Smooth muscle cell (in vitro differentiated cells): ENCODE data around the gene DAZAP1. TPM values are rescaled to one million over a fixed set of nuclear protein-coding genes. Genes with fewer than 3 reads are reported as not detected.

Source experiments
- DNase-seq: peaks from one replicate; lab custom pipeline; 2025; ENCODE audit not compliant: unreplicated experiment; lab: John Stamatoyannopoulos, UW
- H2AFZ ChIP-seq: fragments of 200-600 bp; sonication (generic); 2 replicates; pipeline ENCODE4 v1.6.0; 2016; ENCODE audit warnings: antibody characterized with exemption, low read depth, mild to moderate bottlenecking
- H3F3A ChIP-seq: fragments of 200-600 bp; sonication (generic); 2 replicates; pipeline ENCODE4 v1.6.0; 2017; ENCODE audit warnings: antibody characterized with exemption, low read depth
- H3K27ac ChIP-seq: fragments of 200-600 bp; sonication (generic); 2 replicates; pipeline ENCODE4 v1.5.1; 2016; ENCODE audit warnings: low read depth, mild to moderate bottlenecking
- H3K27me3 ChIP-seq: fragments of 200-600 bp; sonication (generic); 2 replicates; pipeline ENCODE4 v1.6.1; 2016; ENCODE audit warnings: low read depth, mild to moderate bottlenecking
- H3K36me3 ChIP-seq: fragments of 200-600 bp; sonication (generic); 2 replicates; pipeline ENCODE4 v1.5.1; 2016; ENCODE audit warnings: low read depth
- H3K4me1 ChIP-seq: fragments of 200-600 bp; sonication (generic); 2 replicates; pipeline ENCODE4 v1.5.1; 2016; ENCODE audit warnings: low read depth
- H3K4me2 ChIP-seq: fragments of 200-600 bp; sonication (generic); 2 replicates; pipeline ENCODE4 v1.6.0; 2016; ENCODE audit warnings: mild to moderate bottlenecking
- H3K4me3 ChIP-seq: fragments of 200-600 bp; sonication (generic); 2 replicates; pipeline ENCODE4 v1.5.1; 2016; ENCODE audit warnings: mild to moderate bottlenecking
- H3K79me2 ChIP-seq: fragments of 200-600 bp; sonication (generic); 2 replicates; pipeline ENCODE4 v1.6.0; 2016; ENCODE audit warnings: low read depth, mild to moderate bottlenecking
- H3K9ac ChIP-seq: fragments of 200-600 bp; sonication (generic); 2 replicates; pipeline ENCODE4 v1.6.0; 2016; ENCODE audit warnings: low read depth
- H3K9me3 ChIP-seq: fragments of 200-600 bp; sonication (generic); replicated peaks from 2 replicates; pipeline ENCODE4 v1.5.1; 2016; ENCODE audit warnings: low read depth
- H4K20me1 ChIP-seq: fragments of 200-600 bp; sonication (generic); 2 replicates; pipeline ENCODE4 v1.6.0; 2016; ENCODE audit warnings: low read depth
- WGBS: methylation state at CpG from one replicate; pipeline ENCODE4 v1.1.7; 2016; ENCODE audit warnings: low lambda C conversion rate; 5-methylcytosine and 5-hydroxymethylcytosine counted together
- polyA plus RNA-seq: library from polyadenylated mRNA; unstranded; fragments of >200 nt; fragmentation: Nextera tagmentation; extraction: Ambion mirVana; gene quantifications from 2 replicates; pipeline ENCODE4 v1.2.1, GENCODE V29; 2016
- total RNA-seq: library from RNA; depleted of rRNA; stranded (reverse); fragments of >200 nt; gene quantifications from 2 replicates; pipeline ENCODE4 v1.2.3, GENCODE V29; 2014
- TF ChIP-seq, protein P1 (sequence below): fragments of 200-600 bp; sonication (generic); IDR thresholded peaks from 2 replicates; pipeline ENCODE4 v1.5.1; 2017; ENCODE audit warnings: borderline replicate concordance, mild to moderate bottlenecking, antibody characterized with exemption; ENCODE audit not compliant: insufficient read depth, poor library complexity, severe bottlenecking

DAZAP1 gene
- total and polyA plus RNA-seq, 2 experiments from 2014 or later, result 35.5 to 41.7 TPM

DNA sequence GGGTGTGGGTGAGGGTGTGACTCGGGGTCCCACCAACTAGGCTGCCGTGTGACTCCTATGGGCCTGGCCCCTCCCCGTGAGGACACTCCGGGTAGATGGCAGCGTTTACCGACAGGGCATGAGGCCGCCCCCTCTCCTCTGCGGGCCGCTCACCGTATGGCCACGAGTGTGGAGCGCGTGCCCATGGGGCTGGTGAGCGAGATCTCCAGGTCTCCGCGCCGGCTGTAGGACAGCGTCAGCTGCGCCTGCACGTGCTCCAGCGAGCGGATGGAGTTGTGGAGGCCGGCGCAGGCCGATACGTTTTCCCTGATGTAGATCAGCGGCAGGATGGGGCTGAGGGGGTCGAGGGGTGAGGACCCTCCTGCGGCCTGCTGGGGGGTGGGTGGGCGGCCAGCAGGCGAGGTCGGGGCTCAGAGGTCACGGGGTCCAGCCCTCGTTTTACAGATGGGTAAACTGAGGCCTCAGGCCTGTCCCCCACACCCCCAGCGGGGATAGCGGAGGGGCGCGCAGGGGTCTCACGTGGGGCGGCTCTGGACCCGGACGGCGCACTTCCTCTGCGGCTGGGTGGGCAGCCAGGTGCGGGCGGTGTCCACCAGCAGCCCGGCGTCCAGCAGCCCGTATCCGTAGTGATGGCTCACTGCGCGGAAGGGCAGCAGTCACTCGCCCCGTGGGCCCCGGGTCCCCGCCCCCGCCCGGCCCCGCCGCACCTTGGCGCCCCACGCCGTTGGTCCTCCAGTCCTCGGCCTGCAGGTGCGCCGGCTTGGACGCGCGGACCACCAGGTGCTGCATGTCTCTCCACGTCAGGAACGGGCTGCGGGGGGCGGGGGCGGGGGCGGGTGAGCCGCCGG lies 76.0 kb downstream of the DAZAP1 start:
- H3K9ac ChIP-seq, result no peak overlapping the region
- no peaks in the 10 kb centered on the region for H3K27me3 ChIP-seq
- H3K79me2 ChIP-seq, result peaks cover 5% of the 10 kb centered on the region
- H3K4me3 ChIP-seq, result no peak overlapping the region
- H2AFZ ChIP-seq, result no peak overlapping the region
- no peaks in the 10 kb centered on the region for H3K4me1 ChIP-seq
- TF ChIP-seq, protein P1, sequence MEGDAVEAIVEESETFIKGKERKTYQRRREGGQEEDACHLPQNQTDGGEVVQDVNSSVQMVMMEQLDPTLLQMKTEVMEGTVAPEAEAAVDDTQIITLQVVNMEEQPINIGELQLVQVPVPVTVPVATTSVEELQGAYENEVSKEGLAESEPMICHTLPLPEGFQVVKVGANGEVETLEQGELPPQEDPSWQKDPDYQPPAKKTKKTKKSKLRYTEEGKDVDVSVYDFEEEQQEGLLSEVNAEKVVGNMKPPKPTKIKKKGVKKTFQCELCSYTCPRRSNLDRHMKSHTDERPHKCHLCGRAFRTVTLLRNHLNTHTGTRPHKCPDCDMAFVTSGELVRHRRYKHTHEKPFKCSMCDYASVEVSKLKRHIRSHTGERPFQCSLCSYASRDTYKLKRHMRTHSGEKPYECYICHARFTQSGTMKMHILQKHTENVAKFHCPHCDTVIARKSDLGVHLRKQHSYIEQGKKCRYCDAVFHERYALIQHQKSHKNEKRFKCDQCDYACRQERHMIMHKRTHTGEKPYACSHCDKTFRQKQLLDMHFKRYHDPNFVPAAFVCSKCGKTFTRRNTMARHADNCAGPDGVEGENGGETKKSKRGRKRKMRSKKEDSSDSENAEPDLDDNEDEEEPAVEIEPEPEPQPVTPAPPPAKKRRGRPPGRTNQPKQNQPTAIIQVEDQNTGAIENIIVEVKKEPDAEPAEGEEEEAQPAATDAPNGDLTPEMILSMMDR, result no peak
- 92% methylated on average over 33 of the region's 77 CpGs for WGBS
- no peak overlapping the region for H3K27ac ChIP-seq
- H3K4me2 ChIP-seq, result no peak overlapping the region
- H3K9me3 ChIP-seq, result no peaks in the 10 kb centered on the region
- no peaks in the 10 kb centered on the region for H3K36me3 ChIP-seq
- peaks cover 3% of the 10 kb centered on the region for H4K20me1 ChIP-seq
- DNase-seq, result no peak
- H3F3A ChIP-seq, result no peaks in the 10 kb centered on the region

DNA sequence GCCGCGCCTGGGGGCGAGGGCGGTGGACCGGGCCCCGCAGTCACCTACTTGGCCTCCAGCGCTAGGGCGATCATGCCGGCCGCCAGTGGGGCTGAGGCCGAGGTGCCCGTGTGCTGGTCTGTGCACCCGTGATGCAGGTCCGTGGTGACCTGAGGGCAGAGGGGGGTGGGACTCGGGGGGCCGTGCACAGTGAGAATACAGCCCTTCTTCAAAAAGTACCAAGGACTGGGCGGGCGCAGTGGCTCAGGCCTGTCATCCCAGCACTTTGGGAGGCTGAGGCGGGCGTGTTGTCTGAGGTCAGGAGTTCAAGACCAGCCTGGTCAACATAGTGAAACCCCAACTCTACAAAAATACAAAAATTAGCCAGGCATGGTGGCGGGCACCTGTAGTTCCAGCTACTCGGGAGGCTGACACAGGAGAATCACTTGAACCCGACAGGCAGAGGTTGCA lies 76.6 kb downstream of the DAZAP1 start:
- TF ChIP-seq, protein P1, result no peak
- Histone ChIP-seq H3K27ac (no peak overlapping the region), H3K4me3 (no peak overlapping the region), H3K36me3 (no peaks in the 10 kb centered on the region), H3F3A (no peaks in the 10 kb centered on the region), H3K4me1 (no peaks in the 10 kb centered on the region), H4K20me1 (no peaks in the 10 kb centered on the region), H2AFZ (no peak overlapping the region), H3K4me2 (no peak overlapping the region), H3K9ac (no peak overlapping the region), H3K9me3 (no peaks in the 10 kb centered on the region), H3K27me3 (no peaks in the 10 kb centered on the region), H3K79me2 (no peaks in the 10 kb centered on the region)
- no peak for DNase-seq
- WGBS, result 98% methylated on average over 17 of the region's 23 CpGs

Other genes starting within 250 kb of the DAZAP1 start
- gene SBNO2, start 233.3 kb upstream of the DAZAP1 start, total RNA-seq, result 16.4 and 18.1 TPM in 2 replicates
- gene SBNO2, start 233.3 kb upstream of the DAZAP1 start, polyA plus RNA-seq, result 17.6 and 20.9 TPM in 2 replicates
- 23.6 and 29.3 TPM in 2 replicates for gene STK11, start 201.8 kb upstream of the DAZAP1 start, total RNA-seq
- gene STK11, start 201.8 kb upstream of the DAZAP1 start, polyA plus RNA-seq, result 62.3 and 79.7 TPM in 2 replicates
- 1.7 and 2.7 TPM in 2 replicates for gene CBARP, start 169.6 kb upstream of the DAZAP1 start, total RNA-seq
- gene CBARP, start 169.6 kb upstream of the DAZAP1 start, polyA plus RNA-seq, result 10.2 and 10.5 TPM in 2 replicates
- gene ATP5F1D, start 165.8 kb upstream of the DAZAP1 start, total RNA-seq, result 29.1 and 68.8 TPM in 2 replicates
- 265 and 272 TPM in 2 replicates for gene ATP5F1D, start 165.8 kb upstream of the DAZAP1 start, polyA plus RNA-seq
- 25.0 and 58.5 TPM in 2 replicates for gene MIDN, start 159.0 kb upstream of the DAZAP1 start, total RNA-seq
- 65.3 and 70.6 TPM in 2 replicates for gene MIDN, start 159.0 kb upstream of the DAZAP1 start, polyA plus RNA-seq
- 119 and 122 TPM in 2 replicates for gene CIRBP, start 138.3 kb upstream of the DAZAP1 start, total RNA-seq
- gene CIRBP, start 138.3 kb upstream of the DAZAP1 start, polyA plus RNA-seq, result 215 and 235 TPM in 2 replicates
- gene FAM174C, start 132.1 kb upstream of the DAZAP1 start, total RNA-seq, result 33.4 and 41.5 TPM in 2 replicates
- 75.6 and 78.1 TPM in 2 replicates for gene FAM174C, start 132.1 kb upstream of the DAZAP1 start, polyA plus RNA-seq
- 6.2 and 7.4 TPM in 2 replicates for gene EFNA2, start 121.7 kb upstream of the DAZAP1 start, total RNA-seq
- 0.89 and 1.2 TPM in 2 replicates for gene EFNA2, start 121.7 kb upstream of the DAZAP1 start, polyA plus RNA-seq
- gene NDUFS7, start 23.7 kb upstream of the DAZAP1 start, total RNA-seq, result 62.7 and 95.8 TPM in 2 replicates
- 226 and 245 TPM in 2 replicates for gene NDUFS7, start 23.7 kb upstream of the DAZAP1 start, polyA plus RNA-seq
- gene GAMT, start 6.0 kb upstream of the DAZAP1 start, total RNA-seq, result 15.8 and 22.3 TPM in 2 replicates
- 35.2 and 47.4 TPM in 2 replicates for gene GAMT, start 6.0 kb upstream of the DAZAP1 start, polyA plus RNA-seq
- gene RPS15, start 30.8 kb downstream of the DAZAP1 start, total RNA-seq, result 2,033 and 2,744 TPM in 2 replicates
- gene RPS15, start 30.8 kb downstream of the DAZAP1 start, polyA plus RNA-seq, result 1,180 and 1,250 TPM in 2 replicates
- 0.09 and 0.18 TPM in 2 replicates for gene APC2, start 42.5 kb downstream of the DAZAP1 start, total RNA-seq
- gene APC2, start 42.5 kb downstream of the DAZAP1 start, polyA plus RNA-seq, result 0.30 and 1.0 TPM in 2 replicates
- 10.0 and 15.2 TPM in 2 replicates for gene C19orf25, start 71.6 kb downstream of the DAZAP1 start, total RNA-seq
- 27.9 and 42.2 TPM in 2 replicates for gene C19orf25, start 71.6 kb downstream of the DAZAP1 start, polyA plus RNA-seq
- gene PCSK4, start 82.8 kb downstream of the DAZAP1 start, total RNA-seq, result 1.4 and 1.7 TPM in 2 replicates
- gene PCSK4, start 82.8 kb downstream of the DAZAP1 start, polyA plus RNA-seq, result 8.7 and 14.4 TPM in 2 replicates
- 5.2 and 7.0 TPM in 2 replicates for gene REEP6, start 83.6 kb downstream of the DAZAP1 start, total RNA-seq
- 15.1 and 18.7 TPM in 2 replicates for gene REEP6, start 83.6 kb downstream of the DAZAP1 start, polyA plus RNA-seq
- gene ADAMTSL5, start 105.4 kb downstream of the DAZAP1 start, total RNA-seq, result 11.1 and 16.4 TPM in 2 replicates
- 24.3 and 37.6 TPM in 2 replicates for gene ADAMTSL5, start 105.4 kb downstream of the DAZAP1 start, polyA plus RNA-seq
- not detected in 2 replicates for gene PLK5, start 116.5 kb downstream of the DAZAP1 start, total RNA-seq
- 0.60 TPM in 1 of 2 replicates, not detected in the other for gene PLK5, start 116.5 kb downstream of the DAZAP1 start, polyA plus RNA-seq
- gene MEX3D, start 160.7 kb downstream of the DAZAP1 start, total RNA-seq, result 28.6 and 41.5 TPM in 2 replicates
- gene MEX3D, start 160.7 kb downstream of the DAZAP1 start, polyA plus RNA-seq, result 8.4 and 9.3 TPM in 2 replicates
- gene MBD3, start 185.3 kb downstream of the DAZAP1 start, total RNA-seq, result 40.3 and 50.7 TPM in 2 replicates
- gene MBD3, start 185.3 kb downstream of the DAZAP1 start, polyA plus RNA-seq, result 47.3 and 52.7 TPM in 2 replicates
- gene UQCR11, start 197.9 kb downstream of the DAZAP1 start, total RNA-seq, result 32.3 and 40.4 TPM in 2 replicates
- gene UQCR11, start 197.9 kb downstream of the DAZAP1 start, polyA plus RNA-seq, result 550 and 592 TPM in 2 replicates
- gene TCF3, start 245.0 kb downstream of the DAZAP1 start, total RNA-seq, result 76.3 and 89.0 TPM in 2 replicates
- 145 and 150 TPM in 2 replicates for gene TCF3, start 245.0 kb downstream of the DAZAP1 start, polyA plus RNA-seq